K562 (cell line): ENCODE data around the gene TREM2. TPM values are rescaled to one million over a fixed set of nuclear protein-coding genes. Genes with fewer than 3 reads are reported as not detected.
A peak's percentile ranks its signal among the peaks of the same experiment; 100 is the strongest.

ENCODE experiments used
- ATF3 ChIP-seq, 2 experiments: fragments of 450-650 bp in 1 of 2; sonication (generic) in 1 of 2; formaldehyde crosslinking in 1 of 2; IDR thresholded peaks in 1 of 2; conservative IDR thresholded peaks in 1 of 2; 2 replicates each; pipeline versions ENCODE4 v1.6.1 to v1.8.1; 2016 to 2023; ENCODE audit warnings: mild to moderate bottlenecking in 2 of 2, moderate library complexity in 2 of 2, inconsistent platforms in 1 of 2, missing genetic modification reagents in 1 of 2
- BRCA1 ChIP-seq, 2 experiments: fragments of 450-650 bp in 1 of 2; sonication (generic) in 1 of 2; formaldehyde crosslinking in 1 of 2; IDR thresholded peaks; 2 replicates each; pipeline versions ENCODE4 v1.5.0 to v1.6.1; 2017 to 2020; ENCODE audit warnings: mild to moderate bottlenecking in 1 of 2, missing genetic modification reagents in 1 of 2
- BRD9 ChIP-seq: fragments of 450-650 bp; IDR thresholded peaks from 2 replicates; pipeline ENCODE4 v1.6.1; 2018; ENCODE audit warnings: low read depth; ENCODE audit not compliant: partially characterized antibody
- CBFB ChIP-seq: sonication (generic); formaldehyde crosslinking; IDR thresholded peaks from 2 replicates; pipeline ENCODE4 v1.4.0; 2020; ENCODE audit warnings: mild to moderate bottlenecking, missing genetic modification reagents
- CREM ChIP-seq: IDR thresholded peaks from 2 replicates; pipeline ENCODE4 v1.6.1; 2014; ENCODE audit warnings: antibody characterized with exemption, low read depth
- GTF2A2 ChIP-seq: IDR thresholded peaks from 2 replicates; pipeline ENCODE4 v1.6.1; 2016; ENCODE audit warnings: mild to moderate bottlenecking, missing genetic modification characterization, missing compliant biosample characterization
- HDAC1 ChIP-seq, 2 experiments: fragments of 450-650 bp; IDR thresholded peaks; 2 replicates each; pipeline ENCODE4 v1.6.1; 2016 to 2017; ENCODE audit warnings: inconsistent platforms in 1 of 2, mild to moderate bottlenecking in 1 of 2, moderate library complexity in 1 of 2
- HNRNPH1 ChIP-seq: fragments of 200-400 bp; formaldehyde crosslinking; optimal IDR thresholded peaks from 2 replicates; pipeline ENCODE3; 2017; ENCODE audit warnings: low read depth, mild to moderate bottlenecking, low read length, moderate library complexity
- HNRNPUL1 ChIP-seq: fragments of 200-400 bp; formaldehyde crosslinking; IDR thresholded peaks from 2 replicates; pipeline ENCODE4 v1.6.1; 2017; ENCODE audit warnings: low read length
- HOMEZ ChIP-seq: fragments of 250-450 bp; sonication (Bioruptor Pico); IDR thresholded peaks from 2 replicates; pipeline ENCODE4 v1.4.0; 2020; ENCODE audit warnings: mild to moderate bottlenecking, moderate library complexity
- JUND ChIP-seq, 2 experiments: IDR thresholded peaks; 2 replicates in 1 of 2; 3 replicates in 1 of 2; pipeline ENCODE4 v1.6.1; 2011; ENCODE audit warnings: borderline replicate concordance in 2 of 2, low read depth in 2 of 2, low read length in 2 of 2, improper control_type of control experiment in 1 of 2, missing biosample characterization in 1 of 2, missing genetic modification characterization in 1 of 2, missing genetic modification reagents in 1 of 2
- KLF16 ChIP-seq: IDR thresholded peaks from 2 replicates; pipeline ENCODE4 v1.6.1; 2016; ENCODE audit warnings: antibody characterized with exemption
- MAFK ChIP-seq: IDR thresholded peaks from 2 replicates; pipeline ENCODE4 v1.6.1; 2011; ENCODE audit warnings: low read length, improper control_type of control experiment
- SMAD4 ChIP-seq: fragments of 250-450 bp; sonication (Bioruptor Pico); conservative IDR thresholded peaks from 2 replicates; pipeline ENCODE4 v1.8.0; 2021; ENCODE audit warnings: inconsistent platforms, mild to moderate bottlenecking, moderate library complexity
- SMARCA5 ChIP-seq: fragments of 450-650 bp; IDR thresholded peaks from 2 replicates; pipeline ENCODE4 v1.6.1; 2016
- TCF3 ChIP-seq: sonication (generic); formaldehyde crosslinking; IDR thresholded peaks from 2 replicates; pipeline ENCODE4 v1.4.0; 2020; ENCODE audit warnings: mild to moderate bottlenecking, missing genetic modification reagents
- TRIM24 ChIP-seq, 2 experiments: fragments of 450-650 bp; IDR thresholded peaks; 2 replicates each; pipeline ENCODE4 v1.6.1; 2016
- YBX1 ChIP-seq: fragments of 450-650 bp; IDR thresholded peaks from 2 replicates; pipeline ENCODE4 v1.7.1; 2016; ENCODE audit warnings: mild to moderate bottlenecking
- ZBTB7A ChIP-seq: IDR thresholded peaks from 2 replicates; pipeline ENCODE4 v1.6.1; 2011; ENCODE audit warnings: low read depth, mild to moderate bottlenecking, low read length, moderate library complexity, borderline replicate concordance; ENCODE audit not compliant: control insufficient read depth
- polyA plus RNA-seq, 8 experiments: library from polyadenylated mRNA; depleted of rRNA in 4 of 8; stranded (reverse) in 5 of 8; unstranded in 3 of 8; fragments of >200 nt; fragmentation: Nextera tagmentation in 2 of 8; fragmentation: Illumina TruSeq in 1 of 8; extraction: Ambion mirVana in 2 of 8; extraction: Trizol in 1 of 8; gene quantifications; 2 replicates each; pipeline versions ENCODE4 v1.2.1 to v1.2.3, GENCODE V29; 2011 to 2014; ENCODE audit warnings: inconsistent platforms in 1 of 8, missing spikeins in 1 of 8
- total RNA-seq, 7 experiments: library from RNA; depleted of rRNA in 6 of 7; stranded (reverse); fragments of >200 nt in 6 of 7; fragmentation: Illumina TruSeq in 2 of 7; extraction: Trizol in 2 of 7; gene quantifications; 2 replicates each; pipeline versions ENCODE4 v1.2.1 to v1.2.3, GENCODE V29; 2011 to 2021; ENCODE audit warnings: low replicate concordance in 1 of 7
- TF ChIP-seq, protein P1 (sequence below): fragments of 150-350 bp; conservative IDR thresholded peaks from 2 replicates; pipeline ENCODE4 v1.6.1; 2014; ENCODE audit warnings: low read length
- TF ChIP-seq, protein P2 (sequence below): fragments of 450-650 bp; formaldehyde crosslinking; conservative IDR thresholded peaks from 2 replicates; pipeline ENCODE4 v1.4.0; 2022; ENCODE audit warnings: mild to moderate bottlenecking, missing genetic modification characterization

The TREM2 gene
- total and polyA plus RNA-seq, 9 of the 15 experiments (the other 6 are each of a cell fraction or from before 2014, with no cell fraction given): not detected

DNA sequence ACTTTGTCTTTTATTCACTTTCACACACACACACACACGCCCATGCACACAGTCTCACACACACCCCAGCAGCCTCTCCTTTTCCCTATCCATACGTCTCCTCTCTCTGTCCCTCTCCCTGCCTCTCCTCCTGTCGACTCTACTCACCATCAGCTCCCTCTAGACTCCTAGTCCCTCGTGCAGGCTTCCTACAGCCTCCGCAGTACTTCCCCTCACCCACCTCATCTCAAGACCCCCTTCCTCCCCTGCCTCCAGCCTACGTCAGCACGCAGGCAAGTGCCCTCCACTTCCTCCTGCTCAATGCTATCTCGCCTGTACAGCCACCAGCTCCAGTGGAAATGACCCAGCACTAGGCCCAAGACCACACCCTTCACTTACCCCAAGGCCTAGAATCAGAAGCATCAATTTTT is 38.9 kb upstream of the TREM2 start (continued):
- TF ChIP-seq JUND (IDR thresholded peaks at IDR 0.05; ENCODE audit: borderline replicate concordance, low read depth, low read length): peak; percentile 28; the same call in 1 of the 2 replicates
- peak; percentile 8; the same call in 1 of the 3 replicates for TF ChIP-seq JUND (tag; IDR thresholded peaks at IDR 0.05; ENCODE audit: borderline replicate concordance, low read depth, low read length)
- TF ChIP-seq BRD9: no peak
- TF ChIP-seq, protein P1, sequence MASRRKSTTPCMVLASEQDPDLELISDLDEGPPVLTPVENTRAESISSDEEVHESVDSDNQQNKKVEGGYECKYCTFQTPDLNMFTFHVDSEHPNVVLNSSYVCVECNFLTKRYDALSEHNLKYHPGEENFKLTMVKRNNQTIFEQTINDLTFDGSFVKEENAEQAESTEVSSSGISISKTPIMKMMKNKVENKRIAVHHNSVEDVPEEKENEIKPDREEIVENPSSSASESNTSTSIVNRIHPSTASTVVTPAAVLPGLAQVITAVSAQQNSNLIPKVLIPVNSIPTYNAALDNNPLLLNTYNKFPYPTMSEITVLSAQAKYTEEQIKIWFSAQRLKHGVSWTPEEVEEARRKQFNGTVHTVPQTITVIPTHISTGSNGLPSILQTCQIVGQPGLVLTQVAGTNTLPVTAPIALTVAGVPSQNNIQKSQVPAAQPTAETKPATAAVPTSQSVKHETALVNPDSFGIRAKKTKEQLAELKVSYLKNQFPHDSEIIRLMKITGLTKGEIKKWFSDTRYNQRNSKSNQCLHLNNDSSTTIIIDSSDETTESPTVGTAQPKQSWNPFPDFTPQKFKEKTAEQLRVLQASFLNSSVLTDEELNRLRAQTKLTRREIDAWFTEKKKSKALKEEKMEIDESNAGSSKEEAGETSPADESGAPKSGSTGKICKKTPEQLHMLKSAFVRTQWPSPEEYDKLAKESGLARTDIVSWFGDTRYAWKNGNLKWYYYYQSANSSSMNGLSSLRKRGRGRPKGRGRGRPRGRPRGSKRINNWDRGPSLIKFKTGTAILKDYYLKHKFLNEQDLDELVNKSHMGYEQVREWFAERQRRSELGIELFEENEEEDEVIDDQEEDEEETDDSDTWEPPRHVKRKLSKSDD: no peak
- TF ChIP-seq HNRNPUL1: no peak
- peak; percentile 19; the same call in 1 of the 2 replicates for TF ChIP-seq ATF3 (IDR thresholded peaks at IDR 0.05)
- no peak for TF ChIP-seq ATF3 (CRISPR knock-in tag; conservative IDR thresholded peaks at IDR 0.05)
- no peak for TF ChIP-seq HOMEZ (CRISPR knock-in tag)
- TF ChIP-seq HDAC1 (IDR thresholded peaks at IDR 0.05): peak in 1 of 2 experiments; percentile 47; a peak in 1 of 4 replicates
- TF ChIP-seq BRCA1 (IDR thresholded peaks at IDR 0.05): no peak
- TF ChIP-seq BRCA1 (CRISPR knock-in tag; IDR thresholded peaks at IDR 0.05): no peak
- TF ChIP-seq CREM: peak; percentile 92
- no peak for TF ChIP-seq YBX1
- peak; percentile 42; the same call in 1 of the 2 replicates for TF ChIP-seq SMAD4 (CRISPR knock-in tag)
- peak; percentile 59; the same call in 1 of the 2 replicates for TF ChIP-seq SMARCA5
- TF ChIP-seq TRIM24 (IDR thresholded peaks at IDR 0.05): peak in 1 of 2 experiments; percentile 55; a peak in 1 of 4 replicates
- no peak for TF ChIP-seq HNRNPH1
- TF ChIP-seq TCF3: peak; percentile 82
- no peak for TF ChIP-seq GTF2A2 (tag)
- peak; percentile 33; the same call in 1 of the 2 replicates for TF ChIP-seq MAFK
- TF ChIP-seq, protein P2, sequence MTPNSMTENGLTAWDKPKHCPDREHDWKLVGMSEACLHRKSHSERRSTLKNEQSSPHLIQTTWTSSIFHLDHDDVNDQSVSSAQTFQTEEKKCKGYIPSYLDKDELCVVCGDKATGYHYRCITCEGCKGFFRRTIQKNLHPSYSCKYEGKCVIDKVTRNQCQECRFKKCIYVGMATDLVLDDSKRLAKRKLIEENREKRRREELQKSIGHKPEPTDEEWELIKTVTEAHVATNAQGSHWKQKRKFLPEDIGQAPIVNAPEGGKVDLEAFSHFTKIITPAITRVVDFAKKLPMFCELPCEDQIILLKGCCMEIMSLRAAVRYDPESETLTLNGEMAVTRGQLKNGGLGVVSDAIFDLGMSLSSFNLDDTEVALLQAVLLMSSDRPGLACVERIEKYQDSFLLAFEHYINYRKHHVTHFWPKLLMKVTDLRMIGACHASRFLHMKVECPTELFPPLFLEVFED: peak; percentile 69; the same call in 1 of the 2 replicates
- 0 out of 2 replicates have a peak, but pooled peaks have one; percentile 35 for TF ChIP-seq CBFB
- TF ChIP-seq KLF16: no peak
- peak; percentile 88; the same call in 1 of the 2 replicates for TF ChIP-seq ZBTB7A
